OCI-LY7 (cell line): ENCODE results near the gene CTRB1.
"Not testable (repeated sequence)": the region's sequence is repeated elsewhere in the genome, so short reads cannot be mapped to it uniquely, and the experiment has no call there.

ENCODE experiments used
- EZH2phosphoT487 ChIP-seq: fragments of 200-600 bp; sonication (generic); IDR thresholded peaks from 2 replicates; pipeline ENCODE4 v1.6.1; 2018; ENCODE audit warnings: low read depth, borderline replicate concordance, mild to moderate bottlenecking, mixed run types, antibody characterized with exemption, low read length, moderate library complexity, mixed read lengths
- TF ChIP-seq, protein P1 (sequence below): fragments of 200-600 bp; sonication (generic); conservative IDR thresholded peaks from 2 replicates; pipeline ENCODE4 v1.5.1; 2014; ENCODE audit warnings: mild to moderate bottlenecking, antibody characterized with exemption, low read length, moderate library complexity, mixed read lengths

DNA sequence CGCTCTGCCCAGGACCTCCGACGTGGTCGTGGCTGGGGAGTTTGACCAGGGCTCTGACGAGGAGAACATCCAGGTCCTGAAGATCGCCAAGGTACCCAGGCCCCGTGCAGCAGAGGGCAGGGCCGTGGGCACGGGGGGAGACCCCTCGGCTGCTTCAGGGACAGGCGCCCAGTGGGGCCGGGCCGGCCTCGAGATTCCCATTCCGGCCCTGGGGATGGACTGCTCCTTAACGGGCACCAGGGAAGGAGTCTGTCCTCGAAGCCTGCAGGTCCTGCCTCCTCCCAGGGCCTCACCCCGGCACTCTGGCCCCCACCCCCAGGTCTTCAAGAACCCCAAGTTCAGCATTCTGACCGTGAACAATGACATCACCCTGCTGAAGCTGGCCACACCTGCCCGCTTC is 4.3 kb downstream of the CTRB1 start:
- TF ChIP-seq, protein P1, sequence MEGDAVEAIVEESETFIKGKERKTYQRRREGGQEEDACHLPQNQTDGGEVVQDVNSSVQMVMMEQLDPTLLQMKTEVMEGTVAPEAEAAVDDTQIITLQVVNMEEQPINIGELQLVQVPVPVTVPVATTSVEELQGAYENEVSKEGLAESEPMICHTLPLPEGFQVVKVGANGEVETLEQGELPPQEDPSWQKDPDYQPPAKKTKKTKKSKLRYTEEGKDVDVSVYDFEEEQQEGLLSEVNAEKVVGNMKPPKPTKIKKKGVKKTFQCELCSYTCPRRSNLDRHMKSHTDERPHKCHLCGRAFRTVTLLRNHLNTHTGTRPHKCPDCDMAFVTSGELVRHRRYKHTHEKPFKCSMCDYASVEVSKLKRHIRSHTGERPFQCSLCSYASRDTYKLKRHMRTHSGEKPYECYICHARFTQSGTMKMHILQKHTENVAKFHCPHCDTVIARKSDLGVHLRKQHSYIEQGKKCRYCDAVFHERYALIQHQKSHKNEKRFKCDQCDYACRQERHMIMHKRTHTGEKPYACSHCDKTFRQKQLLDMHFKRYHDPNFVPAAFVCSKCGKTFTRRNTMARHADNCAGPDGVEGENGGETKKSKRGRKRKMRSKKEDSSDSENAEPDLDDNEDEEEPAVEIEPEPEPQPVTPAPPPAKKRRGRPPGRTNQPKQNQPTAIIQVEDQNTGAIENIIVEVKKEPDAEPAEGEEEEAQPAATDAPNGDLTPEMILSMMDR = not testable (repeated sequence)
- TF ChIP-seq EZH2phosphoT487 = not testable (repeated sequence)
